Panc1 (cell line): ENCODE data around the gene LIME1. TPM values are rescaled to one million over a fixed set of nuclear protein-coding genes. Genes with fewer than 3 reads are reported as not detected.

Experiments
- ATAC-seq: fragments of 200-7000 bp; cut with Tn5 transposase; 2 replicates; pipeline ENCODE4 v1.9.1; 2020; ENCODE audit warnings: mild to moderate bottlenecking, moderate library complexity
- BruUV-seq: library from RNA; stranded (reverse); fragments of 400-500 nt; replicated peaks from 2 replicates; lab custom pipeline; 2021; lab: Mats Ljungman, UMichigan
- CTCF ChIA-PET: fragments of 300-600 bp; sonication (Branson Sonifier 250); formaldehyde crosslinking; loops from one replicate; lab custom pipeline; 2022; ENCODE audit warnings: antibody characterized with exemption; lab: Charles Lee
- POLR2A ChIA-PET: fragments of 300-600 bp; sonication (Branson Sonifier 250); formaldehyde crosslinking; loops from one replicate; lab custom pipeline; 2022; ENCODE audit warnings: antibody characterized with exemption; lab: Charles Lee
- DNase-seq: peaks from one replicate; pipeline ENCODE4 v3.0.0-alpha.2; 2010; ENCODE audit warnings: low read depth, low spot score
- H3K27ac ChIP-seq: 2 replicates; pipeline ENCODE4 v1.5.1; 2011; ENCODE audit warnings: mild to moderate bottlenecking, low read length, inconsistent platforms
- H3K27me3 ChIP-seq: fragments of 200-500 bp; sonication (Bioruptor generic); 2 replicates; pipeline ENCODE4 v1.6.0; 2014; ENCODE audit warnings: low read length, inconsistent platforms; ENCODE audit not compliant: control insufficient read depth, insufficient read depth
- H3K36me3 ChIP-seq: fragments of 200-500 bp; sonication (Bioruptor generic); 2 replicates; pipeline ENCODE4 v1.5.1; 2014; ENCODE audit warnings: inconsistent platforms, mild to moderate bottlenecking, low read length, moderate library complexity; ENCODE audit not compliant: control insufficient read depth, insufficient read depth
- H3K4me1 ChIP-seq: 2 replicates; pipeline ENCODE4 v1.5.1; 2011; ENCODE audit warnings: inconsistent platforms, mild to moderate bottlenecking, low read length, moderate library complexity; ENCODE audit not compliant: control insufficient read depth, insufficient read depth
- H3K4me3 ChIP-seq, 2 experiments: 2 replicates each; pipeline ENCODE4 v1.5.1; 2011 to 2012; ENCODE audit warnings: low read depth in 2 of 2, low read length in 2 of 2, mild to moderate bottlenecking in 2 of 2, inconsistent platforms in 1 of 2, moderate library complexity in 1 of 2
- H3K9me3 ChIP-seq: fragments of 200-500 bp; sonication (Bioruptor generic); 2 replicates; pipeline ENCODE4 v1.5.1; 2014; ENCODE audit warnings: low read depth, mild to moderate bottlenecking, inconsistent platforms, low read length, moderate library complexity; ENCODE audit not compliant: control insufficient read depth, insufficient read depth
- POLR2AphosphoS5 ChIP-seq: IDR thresholded peaks from 2 replicates; pipeline ENCODE4 v1.6.1; 2012; ENCODE audit warnings: mild to moderate bottlenecking, low read depth, low read length, moderate library complexity
- SIN3A ChIP-seq: IDR thresholded peaks from 2 replicates; pipeline ENCODE4 v1.6.1; 2012; ENCODE audit warnings: low read depth, mild to moderate bottlenecking, low read length, moderate library complexity, borderline replicate concordance; ENCODE audit not compliant: insufficient read depth
- TCF7L2 ChIP-seq: IDR thresholded peaks from 2 replicates; pipeline ENCODE4 v1.6.1; 2011; ENCODE audit warnings: mild to moderate bottlenecking, low read depth, low read length, inconsistent platforms
- in situ Hi-C: cut with HindIII; loops from 2 replicates; pipeline ENCODE4 v1.10.0; 2016; ENCODE audit warnings: low sequenced_read_pairs, low pct_unique_long_range_greater_than_20kb
- intact Hi-C: fragments of 100-400 bp; cut with micrococcal nuclease; formaldehyde crosslinking; loops from one replicate; pipeline ENCODE4 v1.10.0; 2022; ENCODE audit not compliant: unreplicated experiment
- total RNA-seq: library from RNA; stranded (reverse); gene quantifications from one replicate; pipeline ENCODE4 v1.2.1, GENCODE V29; 2021; ENCODE audit not compliant: unreplicated experiment
- TF ChIP-seq, protein P1 (sequence below), 2 experiments: IDR thresholded peaks; 2 replicates each; pipeline ENCODE4 v1.6.1; 2011 to 2012; ENCODE audit warnings: low read depth in 2 of 2, control low read depth in 1 of 2, low read length in 1 of 2, mild to moderate bottlenecking in 1 of 2, moderate library complexity in 1 of 2; ENCODE audit not compliant: insufficient read depth in 1 of 2
- TF ChIP-seq, protein P2 (sequence below): fragments of 450-650 bp; IDR thresholded peaks from 2 replicates; pipeline ENCODE4 v1.5.1; 2017; ENCODE audit warnings: mild to moderate bottlenecking

The LIME1 gene
- total RNA-seq, 1 experiment from 2014 or later: 15.2 TPM

DNA sequence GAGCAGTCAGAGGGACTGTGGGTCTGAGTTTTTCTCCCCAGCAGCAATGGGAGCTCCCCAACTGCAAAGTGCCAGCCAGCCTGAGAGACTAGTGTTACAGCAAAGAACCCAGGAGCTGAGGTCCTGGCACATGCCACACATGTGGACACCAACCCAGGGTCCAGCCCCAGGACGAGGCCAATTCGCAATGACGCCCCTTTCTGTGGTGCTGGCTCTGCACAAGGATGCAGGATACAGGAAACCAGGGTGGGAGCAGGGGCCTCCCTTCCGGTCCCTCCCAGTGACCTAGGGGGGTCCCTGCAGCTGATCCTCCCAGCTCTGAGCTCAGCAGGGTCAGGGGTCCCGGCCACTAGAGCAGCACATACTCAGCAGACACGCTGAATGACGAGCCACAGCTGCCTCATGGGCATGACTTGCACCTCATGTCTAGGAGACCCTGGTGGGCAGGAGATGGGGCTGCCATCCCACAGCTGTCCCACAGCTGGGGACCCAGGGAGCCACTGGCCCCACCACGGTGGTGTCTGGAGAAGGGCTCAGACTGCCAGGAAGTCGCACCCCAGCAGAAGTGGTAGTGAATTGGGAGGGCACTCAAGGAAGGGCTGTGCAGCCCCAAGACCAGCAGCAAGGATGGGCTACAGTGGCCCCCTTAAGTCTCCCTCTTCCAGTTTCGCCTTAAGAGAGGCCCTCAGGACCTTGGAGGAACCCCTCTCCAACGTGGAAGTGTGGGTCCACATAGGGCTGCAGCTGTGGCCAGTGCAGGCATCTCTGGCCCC is 32.3 kb upstream of the LIME1 start:
- Histone ChIP-seq H3K9me3 (no peaks in the 10 kb centered on the region), H3K27me3 (no peaks in the 10 kb centered on the region), H3K4me1 (peaks cover 51% of the 10 kb centered on the region), H3K36me3 (peaks cover 9% of the 10 kb centered on the region; the same call in 1 of the 2 replicates), H3K27ac (no peak overlapping the region), H3K4me3 (no peak overlapping the region)
- ChIA-PET CTCF (no interaction called here), POLR2A (no interaction called here)
- ATAC-seq (no peak), DNase-seq (no peak)
- intact Hi-C loops (no loop called here), in situ Hi-C loops (no loop called here)
- TF ChIP-seq, protein P1, sequence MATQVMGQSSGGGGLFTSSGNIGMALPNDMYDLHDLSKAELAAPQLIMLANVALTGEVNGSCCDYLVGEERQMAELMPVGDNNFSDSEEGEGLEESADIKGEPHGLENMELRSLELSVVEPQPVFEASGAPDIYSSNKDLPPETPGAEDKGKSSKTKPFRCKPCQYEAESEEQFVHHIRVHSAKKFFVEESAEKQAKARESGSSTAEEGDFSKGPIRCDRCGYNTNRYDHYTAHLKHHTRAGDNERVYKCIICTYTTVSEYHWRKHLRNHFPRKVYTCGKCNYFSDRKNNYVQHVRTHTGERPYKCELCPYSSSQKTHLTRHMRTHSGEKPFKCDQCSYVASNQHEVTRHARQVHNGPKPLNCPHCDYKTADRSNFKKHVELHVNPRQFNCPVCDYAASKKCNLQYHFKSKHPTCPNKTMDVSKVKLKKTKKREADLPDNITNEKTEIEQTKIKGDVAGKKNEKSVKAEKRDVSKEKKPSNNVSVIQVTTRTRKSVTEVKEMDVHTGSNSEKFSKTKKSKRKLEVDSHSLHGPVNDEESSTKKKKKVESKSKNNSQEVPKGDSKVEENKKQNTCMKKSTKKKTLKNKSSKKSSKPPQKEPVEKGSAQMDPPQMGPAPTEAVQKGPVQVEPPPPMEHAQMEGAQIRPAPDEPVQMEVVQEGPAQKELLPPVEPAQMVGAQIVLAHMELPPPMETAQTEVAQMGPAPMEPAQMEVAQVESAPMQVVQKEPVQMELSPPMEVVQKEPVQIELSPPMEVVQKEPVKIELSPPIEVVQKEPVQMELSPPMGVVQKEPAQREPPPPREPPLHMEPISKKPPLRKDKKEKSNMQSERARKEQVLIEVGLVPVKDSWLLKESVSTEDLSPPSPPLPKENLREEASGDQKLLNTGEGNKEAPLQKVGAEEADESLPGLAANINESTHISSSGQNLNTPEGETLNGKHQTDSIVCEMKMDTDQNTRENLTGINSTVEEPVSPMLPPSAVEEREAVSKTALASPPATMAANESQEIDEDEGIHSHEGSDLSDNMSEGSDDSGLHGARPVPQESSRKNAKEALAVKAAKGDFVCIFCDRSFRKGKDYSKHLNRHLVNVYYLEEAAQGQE (IDR thresholded peaks at IDR 0.05; ENCODE audit: insufficient read depth in 1 of 2, low read depth in 2 of 2, low read length in 1 of 2): no peak
- no peak for TF ChIP-seq SIN3A
- TF ChIP-seq POLR2AphosphoS5: no peak
- TF ChIP-seq, protein P2, sequence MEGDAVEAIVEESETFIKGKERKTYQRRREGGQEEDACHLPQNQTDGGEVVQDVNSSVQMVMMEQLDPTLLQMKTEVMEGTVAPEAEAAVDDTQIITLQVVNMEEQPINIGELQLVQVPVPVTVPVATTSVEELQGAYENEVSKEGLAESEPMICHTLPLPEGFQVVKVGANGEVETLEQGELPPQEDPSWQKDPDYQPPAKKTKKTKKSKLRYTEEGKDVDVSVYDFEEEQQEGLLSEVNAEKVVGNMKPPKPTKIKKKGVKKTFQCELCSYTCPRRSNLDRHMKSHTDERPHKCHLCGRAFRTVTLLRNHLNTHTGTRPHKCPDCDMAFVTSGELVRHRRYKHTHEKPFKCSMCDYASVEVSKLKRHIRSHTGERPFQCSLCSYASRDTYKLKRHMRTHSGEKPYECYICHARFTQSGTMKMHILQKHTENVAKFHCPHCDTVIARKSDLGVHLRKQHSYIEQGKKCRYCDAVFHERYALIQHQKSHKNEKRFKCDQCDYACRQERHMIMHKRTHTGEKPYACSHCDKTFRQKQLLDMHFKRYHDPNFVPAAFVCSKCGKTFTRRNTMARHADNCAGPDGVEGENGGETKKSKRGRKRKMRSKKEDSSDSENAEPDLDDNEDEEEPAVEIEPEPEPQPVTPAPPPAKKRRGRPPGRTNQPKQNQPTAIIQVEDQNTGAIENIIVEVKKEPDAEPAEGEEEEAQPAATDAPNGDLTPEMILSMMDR: no peak
- no peak for TF ChIP-seq TCF7L2
- BruUV-seq: no TSS peak

DNA sequence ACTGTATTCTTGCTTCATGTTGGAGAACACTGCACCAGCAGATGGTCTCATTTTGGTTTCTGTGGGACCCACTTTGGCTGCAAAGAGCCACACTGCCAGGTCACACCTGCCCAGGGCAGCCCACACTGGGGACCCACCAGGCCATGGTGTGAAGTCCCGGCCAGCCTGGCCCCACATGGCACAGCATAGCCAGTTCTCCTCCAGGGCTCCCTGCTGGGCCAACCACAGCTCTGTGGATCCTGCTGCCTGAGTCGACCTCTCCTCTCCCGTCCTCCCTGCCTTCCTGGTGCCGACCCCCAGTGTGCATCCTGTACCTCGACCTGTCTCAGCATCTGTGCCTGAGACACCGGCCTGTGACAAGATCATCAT is 31.7 kb upstream of the LIME1 start:
- Histone ChIP-seq H3K27me3 (no peaks in the 10 kb centered on the region), H3K9me3 (no peaks in the 10 kb centered on the region), H3K4me1 (peaks cover 49% of the 10 kb centered on the region), H3K36me3 (peaks cover 9% of the 10 kb centered on the region; the same call in 1 of the 2 replicates), H3K27ac (no peak overlapping the region), H3K4me3 (no peak overlapping the region)
- no peak for DNase-seq
- BruUV-seq: no TSS peak
- in situ Hi-C loops (no loop called here), intact Hi-C loops (no loop called here)
- CTCF ChIA-PET: no interaction called here
- TF ChIP-seq TCF7L2 (no peak), POLR2AphosphoS5 (no peak), SIN3A (no peak)
- TF ChIP-seq, protein P1 (IDR thresholded peaks at IDR 0.05; ENCODE audit: insufficient read depth in 1 of 2, low read depth in 2 of 2, low read length in 1 of 2): no peak
- TF ChIP-seq, protein P2: no peak
- POLR2A ChIA-PET: no interaction called here
- no peak for ATAC-seq
